Tibial nerve (tissue), 4 donors: Measurements from ENCODE around the gene CD72. TPM values are rescaled to one million over a fixed set of nuclear protein-coding genes. Genes with fewer than 3 reads are reported as not detected.

ENCODE experiments used
- DNase-seq, 2 donors: peaks; one replicate each; pipeline ENCODE4 v3.0.0-alpha.2; 2019; ENCODE audit warnings: low spot score in 2 of 2
- H3K27ac ChIP-seq, 4 donors: fragments of 200-600 bp; sonication (generic) in 3 of 4; one replicate each; pipeline ENCODE4 v1.5.1; 2017 to 2019; ENCODE audit warnings: mild to moderate bottlenecking in 1 of 4
- H3K27me3 ChIP-seq, 2 donors: fragments of 200-600 bp; sonication (generic) in 1 of 2; one replicate each; pipeline versions ENCODE4 v1.5.1 to v1.6.0; 2017 to 2019
- H3K36me3 ChIP-seq, 3 donors: fragments of 200-600 bp; sonication (generic); one replicate each; pipeline ENCODE4 v1.5.1; 2018 to 2019
- H3K4me1 ChIP-seq, 4 donors: fragments of 200-600 bp; sonication (generic) in 3 of 4; one replicate each; pipeline ENCODE4 v1.5.1; 2017 to 2019
- H3K4me3 ChIP-seq, 4 donors: fragments of 200-600 bp; sonication (generic) in 3 of 4; one replicate each; pipeline ENCODE4 v1.5.1; 2017 to 2019; ENCODE audit warnings: mild to moderate bottlenecking in 1 of 4, moderate library complexity in 1 of 4
- H3K9me3 ChIP-seq, 4 donors: fragments of 200-600 bp; sonication (generic) in 3 of 4; one replicate each; pipeline ENCODE4 v1.5.1; 2017 to 2019
- EP300 ChIP-seq, 2 donors: sonication (generic); formaldehyde crosslinking; IDR thresholded peaks; one replicate each; pipeline ENCODE4 v1.6.1; 2017; ENCODE audit warnings: antibody characterized with exemption in 2 of 2, mild to moderate bottlenecking in 1 of 2
- POLR2A ChIP-seq, 2 donors: fragments of 450-650 bp; IDR thresholded peaks; one replicate each; pipeline ENCODE4 v1.6.1; 2017; ENCODE audit warnings: antibody characterized with exemption in 2 of 2, mild to moderate bottlenecking in 2 of 2, moderate library complexity in 2 of 2
- WGBS, 2 donors: methylation state at CpG; one replicate each; pipeline ENCODE4 v1.1.5; 2018; 5-methylcytosine and 5-hydroxymethylcytosine counted together
- total RNA-seq, 4 donors: library from RNA; depleted of rRNA; stranded (reverse); fragments of >200 nt; gene quantifications; one replicate each; pipeline ENCODE4 v1.1.0, GENCODE V29; 2016
- TF ChIP-seq, protein P1 (sequence below), 5 experiments: fragments of 200-600 bp in 3 of 5; fragments of 450-650 bp in 2 of 5; sonication (generic) in 3 of 5; IDR thresholded peaks; one replicate each; pipeline ENCODE4 v1.5.1; 2016 to 2019; ENCODE audit warnings: antibody characterized with exemption in 5 of 5, mild to moderate bottlenecking in 3 of 5, moderate library complexity in 2 of 5

Gene CD72, protein sequence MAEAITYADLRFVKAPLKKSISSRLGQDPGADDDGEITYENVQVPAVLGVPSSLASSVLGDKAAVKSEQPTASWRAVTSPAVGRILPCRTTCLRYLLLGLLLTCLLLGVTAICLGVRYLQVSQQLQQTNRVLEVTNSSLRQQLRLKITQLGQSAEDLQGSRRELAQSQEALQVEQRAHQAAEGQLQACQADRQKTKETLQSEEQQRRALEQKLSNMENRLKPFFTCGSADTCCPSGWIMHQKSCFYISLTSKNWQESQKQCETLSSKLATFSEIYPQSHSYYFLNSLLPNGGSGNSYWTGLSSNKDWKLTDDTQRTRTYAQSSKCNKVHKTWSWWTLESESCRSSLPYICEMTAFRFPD
- total RNA-seq: 1 to 10 TPM in 3 of 4 donors, not detected in 1; 1.9 to 6.0 (median 3.5) TPM

GRCh38 chr9:35618325-35618727 is at the start of gene CD72:
Gene CD72, minus strand, starts transcription at chr9:35618413. Its CDS starts 110 bp downstream, at chr9:35618303.
- no peaks in the 10 kb centered on the region for H3K36me3 ChIP-seq
- H3K4me3 ChIP-seq: peak within 1 kb of the TSS; percentile 27 to 47 (median 38)
- peak within 1 kb of the TSS in 1 of 4 donors; percentile 37 for H3K27ac ChIP-seq
- no peak for TF ChIP-seq POLR2A (IDR thresholded peaks at IDR 0.05)
- no peaks in the 10 kb centered on the region for H3K9me3 ChIP-seq
- WGBS, 2 donors: 60 to 80% methylated on average over 7 of the region's 7 CpGs
- H3K4me1 ChIP-seq: peaks cover 0 to 14% (median 8%) of the 10 kb centered on the region in 4 donors
- no peak for DNase-seq
- H3K27me3 ChIP-seq: peaks cover 0 to 6% of the 10 kb centered on the region in 2 donors

GRCh38 chr9:35667939-35668338 is 49.7 kb upstream of the CD72 start:
- Histone ChIP-seq H3K4me1 (peaks cover 0 to 12% (median 0%) of the 10 kb centered on the region in 4 donors), H3K36me3 (no peaks in the 10 kb centered on the region), H3K9me3 (no peaks in the 10 kb centered on the region), H3K4me3 (no peak overlapping the region), H3K27me3 (no peaks in the 10 kb centered on the region), H3K27ac (no peak overlapping the region)
- 97 to 98% methylated on average over 3 of the region's 3 CpGs for whole genome bisulfite sequencing, 2 donors
- TF ChIP-seq POLR2A (IDR thresholded peaks at IDR 0.05): no peak
- TF ChIP-seq, protein P1, sequence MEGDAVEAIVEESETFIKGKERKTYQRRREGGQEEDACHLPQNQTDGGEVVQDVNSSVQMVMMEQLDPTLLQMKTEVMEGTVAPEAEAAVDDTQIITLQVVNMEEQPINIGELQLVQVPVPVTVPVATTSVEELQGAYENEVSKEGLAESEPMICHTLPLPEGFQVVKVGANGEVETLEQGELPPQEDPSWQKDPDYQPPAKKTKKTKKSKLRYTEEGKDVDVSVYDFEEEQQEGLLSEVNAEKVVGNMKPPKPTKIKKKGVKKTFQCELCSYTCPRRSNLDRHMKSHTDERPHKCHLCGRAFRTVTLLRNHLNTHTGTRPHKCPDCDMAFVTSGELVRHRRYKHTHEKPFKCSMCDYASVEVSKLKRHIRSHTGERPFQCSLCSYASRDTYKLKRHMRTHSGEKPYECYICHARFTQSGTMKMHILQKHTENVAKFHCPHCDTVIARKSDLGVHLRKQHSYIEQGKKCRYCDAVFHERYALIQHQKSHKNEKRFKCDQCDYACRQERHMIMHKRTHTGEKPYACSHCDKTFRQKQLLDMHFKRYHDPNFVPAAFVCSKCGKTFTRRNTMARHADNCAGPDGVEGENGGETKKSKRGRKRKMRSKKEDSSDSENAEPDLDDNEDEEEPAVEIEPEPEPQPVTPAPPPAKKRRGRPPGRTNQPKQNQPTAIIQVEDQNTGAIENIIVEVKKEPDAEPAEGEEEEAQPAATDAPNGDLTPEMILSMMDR (IDR thresholded peaks at IDR 0.05): no peak
- no peak for TF ChIP-seq EP300 (IDR thresholded peaks at IDR 0.05)
- DNase-seq: no peak

DNA sequence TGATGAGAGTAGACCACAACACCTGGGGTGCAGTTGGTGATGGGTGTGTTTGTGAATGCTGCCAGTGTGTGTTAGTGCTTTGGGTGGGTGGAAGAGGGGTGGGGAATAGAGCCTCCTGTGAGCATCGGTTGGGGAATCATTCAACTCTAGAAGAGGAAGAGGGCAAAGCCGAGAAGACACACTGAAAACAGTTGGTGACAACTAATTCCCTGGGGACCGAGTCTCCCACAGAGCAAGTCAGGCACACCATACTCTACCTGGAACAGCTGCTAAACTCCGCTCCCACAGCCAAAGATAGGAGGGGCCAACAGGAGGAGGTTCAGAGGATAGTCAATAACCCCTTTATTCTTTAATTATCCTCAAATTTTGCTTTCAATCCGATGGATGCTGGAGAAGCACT is 48.3 kb upstream of the CD72 start:
- Histone ChIP-seq H3K27me3 (no peaks in the 10 kb centered on the region), H3K9me3 (no peaks in the 10 kb centered on the region), H3K27ac (no peak overlapping the region), H3K4me3 (no peak overlapping the region), H3K4me1 (peaks cover 0 to 17% (median 0%) of the 10 kb centered on the region in 4 donors), H3K36me3 (peaks cover 0 to 4% (median 0%) of the 10 kb centered on the region in 3 donors)
- TF ChIP-seq, protein P1 (IDR thresholded peaks at IDR 0.05): no peak
- TF ChIP-seq EP300 (IDR thresholded peaks at IDR 0.05) (no peak), POLR2A (IDR thresholded peaks at IDR 0.05) (no peak)
- WGBS, 2 donors: 69 to 88% methylated on average over 5 of the region's 5 CpGs
- no peak for DNase-seq

GRCh38 chr9:35666045-35666444 is 47.8 kb upstream of the CD72 start:
- no peaks in the 10 kb centered on the region for H3K27me3 ChIP-seq
- no peak for TF ChIP-seq EP300 (IDR thresholded peaks at IDR 0.05)
- TF ChIP-seq POLR2A (IDR thresholded peaks at IDR 0.05): no peak
- TF ChIP-seq, protein P1 (IDR thresholded peaks at IDR 0.05): no peak
- no peaks in the 10 kb centered on the region for H3K9me3 ChIP-seq
- H3K4me3 ChIP-seq: no peak overlapping the region
- no peak for DNase-seq
- 34 to 50% methylated on average over 1 of the region's 1 CpG for WGBS, 2 donors
- peaks cover 0 to 4% (median 0%) of the 10 kb centered on the region in 3 donors for H3K36me3 ChIP-seq
- H3K4me1 ChIP-seq: peaks cover 0 to 22% (median 0%) of the 10 kb centered on the region in 4 donors
- H3K27ac ChIP-seq: no peak overlapping the region

GRCh38 chr9:35665471-35665818 is 47.2 kb upstream of the CD72 start:
- TF ChIP-seq POLR2A (IDR thresholded peaks at IDR 0.05): no peak
- TF ChIP-seq, protein P1 (IDR thresholded peaks at IDR 0.05): no peak
- no peak for TF ChIP-seq EP300 (IDR thresholded peaks at IDR 0.05)
- no peak for DNase-seq
- H3K27ac ChIP-seq: peak overlapping the region; percentile 11 to 87 (median 53)

More at GRCh38 chr9:35665471-35665818, 47.2 kb upstream of the CD72 start:
- Histone ChIP-seq H3K9me3 (no peaks in the 10 kb centered on the region), H3K27me3 (no peaks in the 10 kb centered on the region), H3K4me1 (peaks cover 0 to 28% (median 0%) of the 10 kb centered on the region in 4 donors), H3K4me3 (peak overlapping the region; percentile 41 to 60 (median 50)), H3K36me3 (peaks cover 0 to 10% (median 0%) of the 10 kb centered on the region in 3 donors)
- 26 to 31% methylated on average over 5 of the region's 5 CpGs for WGBS, 2 donors
